GM12875 (cell line): ENCODE results near the gene PEX14.

ENCODE experiments used
- H3K4me3 ChIP-seq: one replicate; pipeline ENCODE4 v1.5.1; 2011; ENCODE audit warnings: low read depth, low read length, control low read depth
- CTCF ChIP-seq: IDR thresholded peaks from 2 replicates; pipeline ENCODE4 v1.5.1; 2011; ENCODE audit warnings: low read depth, mild to moderate bottlenecking, control low read depth, inconsistent platforms, low read length, moderate library complexity, borderline replicate concordance; ENCODE audit not compliant: insufficient read depth

PEX14 gene

GRCh38 chr1:10650556-10651388 is 176.0 kb downstream of the PEX14 start:
- no peak overlapping the region for H3K4me3 ChIP-seq
- TF ChIP-seq CTCF, result no peak

DNA sequence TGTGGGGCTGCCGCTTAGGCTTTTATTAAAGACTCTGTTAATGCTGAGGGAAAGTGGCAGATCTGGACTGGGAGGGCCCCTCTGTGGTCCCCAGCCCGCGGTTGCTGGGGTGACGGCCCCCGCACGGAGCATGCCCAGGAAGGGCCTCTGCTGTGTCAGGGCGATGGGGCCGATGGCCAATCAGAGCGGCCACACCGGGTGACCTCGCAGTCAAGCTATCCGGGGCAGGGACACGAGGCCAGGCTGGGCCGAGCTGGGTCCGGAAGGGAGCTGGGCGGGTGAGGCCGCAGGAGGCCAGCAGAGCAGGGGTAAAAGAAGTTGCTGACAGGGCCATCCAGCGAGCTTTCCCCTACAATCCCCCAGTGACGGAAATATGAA is 176.6 kb downstream of the PEX14 start:
- TF ChIP-seq CTCF, result no peak
- no peak overlapping the region for H3K4me3 ChIP-seq

GRCh38 chr1:10651793-10652192 is 177.0 kb downstream of the PEX14 start:
- no peak overlapping the region for H3K4me3 ChIP-seq
- no peak for TF ChIP-seq CTCF

- no peak overlapping the region for H3K4me3 ChIP-seq
- no peak for TF ChIP-seq CTCF
Observed at GRCh38 chr1:10652626-10653025, 177.9 kb downstream of the PEX14 start.

DNA sequence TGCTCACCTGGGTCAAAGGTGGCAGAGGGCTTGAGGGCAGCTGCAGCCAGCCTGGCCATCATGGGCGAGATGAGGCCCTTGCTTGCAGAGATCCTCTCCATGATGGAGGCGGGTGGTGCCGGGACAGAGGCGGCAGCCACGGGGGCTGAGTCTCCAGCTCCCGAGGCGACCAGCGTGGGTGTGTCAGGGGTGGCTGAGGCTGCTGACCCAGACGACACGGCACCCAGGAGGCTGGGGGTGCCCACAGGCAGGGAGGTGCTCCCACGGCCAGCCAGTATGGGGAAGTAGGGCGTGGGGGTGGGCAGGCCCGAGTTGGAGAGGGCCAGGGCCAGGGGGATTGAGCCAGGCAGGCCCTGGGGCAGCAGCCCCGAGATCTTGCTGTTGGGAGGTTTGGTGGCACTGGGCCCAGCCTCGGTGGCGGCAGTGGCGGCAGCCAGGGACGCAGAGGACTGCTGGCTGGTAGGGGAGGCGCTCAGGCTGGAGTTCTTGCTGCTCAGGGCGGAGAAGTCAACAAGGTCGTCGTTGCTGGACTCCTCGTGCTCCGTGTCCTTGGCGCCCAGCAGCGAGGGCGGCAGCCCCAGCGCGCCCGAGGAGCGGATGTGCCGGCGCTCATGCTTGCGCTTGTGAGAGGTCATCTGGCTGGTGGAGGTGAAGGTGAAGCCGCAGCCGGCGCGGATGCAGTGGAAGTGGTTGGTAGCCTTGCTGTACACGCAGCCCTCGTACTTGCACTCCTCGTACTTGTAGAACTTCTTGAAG is 178.8 kb downstream of the PEX14 start:
- no peak for TF ChIP-seq CTCF
- H3K4me3 ChIP-seq, result no peak overlapping the region

DNA sequence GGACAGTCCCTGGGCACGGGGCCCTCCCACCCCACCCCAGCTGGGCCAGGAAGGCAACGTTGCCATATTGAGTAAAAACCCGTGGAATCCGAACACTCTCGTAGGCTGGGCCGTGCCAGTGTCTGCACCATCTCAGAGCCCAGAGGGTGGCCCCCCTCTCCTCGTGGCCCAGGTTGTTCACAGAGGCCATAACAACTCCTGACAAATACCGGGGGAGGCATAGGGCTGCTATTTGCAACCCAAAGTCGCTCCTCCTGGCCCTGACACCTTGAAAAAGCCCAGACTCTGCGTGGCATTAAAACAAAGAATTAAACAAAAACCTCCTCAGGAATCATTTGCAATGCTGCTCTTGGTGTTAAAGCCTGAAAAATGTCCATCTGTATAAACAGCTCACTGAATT is 180.3 kb downstream of the PEX14 start:
- no peak for TF ChIP-seq CTCF
- no peak overlapping the region for H3K4me3 ChIP-seq

- no peak for TF ChIP-seq CTCF
- H3K4me3 ChIP-seq, result no peak overlapping the region
Observed at GRCh38 chr1:10656431-10656830, 181.7 kb downstream of the PEX14 start.
